ENCODE measurements around the gene CAMTA1.

GRCh38 chr1:7573481-7573880, 788.2 kb downstream of the CAMTA1 start:
- TF ChIP-seq, protein P1, sequence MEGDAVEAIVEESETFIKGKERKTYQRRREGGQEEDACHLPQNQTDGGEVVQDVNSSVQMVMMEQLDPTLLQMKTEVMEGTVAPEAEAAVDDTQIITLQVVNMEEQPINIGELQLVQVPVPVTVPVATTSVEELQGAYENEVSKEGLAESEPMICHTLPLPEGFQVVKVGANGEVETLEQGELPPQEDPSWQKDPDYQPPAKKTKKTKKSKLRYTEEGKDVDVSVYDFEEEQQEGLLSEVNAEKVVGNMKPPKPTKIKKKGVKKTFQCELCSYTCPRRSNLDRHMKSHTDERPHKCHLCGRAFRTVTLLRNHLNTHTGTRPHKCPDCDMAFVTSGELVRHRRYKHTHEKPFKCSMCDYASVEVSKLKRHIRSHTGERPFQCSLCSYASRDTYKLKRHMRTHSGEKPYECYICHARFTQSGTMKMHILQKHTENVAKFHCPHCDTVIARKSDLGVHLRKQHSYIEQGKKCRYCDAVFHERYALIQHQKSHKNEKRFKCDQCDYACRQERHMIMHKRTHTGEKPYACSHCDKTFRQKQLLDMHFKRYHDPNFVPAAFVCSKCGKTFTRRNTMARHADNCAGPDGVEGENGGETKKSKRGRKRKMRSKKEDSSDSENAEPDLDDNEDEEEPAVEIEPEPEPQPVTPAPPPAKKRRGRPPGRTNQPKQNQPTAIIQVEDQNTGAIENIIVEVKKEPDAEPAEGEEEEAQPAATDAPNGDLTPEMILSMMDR (IDR thresholded peaks at IDR 0.05; ENCODE audit: insufficient read depth, low read depth, low read length), result no peak
- no peak for TF ChIP-seq EZH2 (IDR thresholded peaks at IDR 0.05; ENCODE audit: insufficient read depth, low read length)

Data from astrocyte (in vitro differentiated cells and primary cell).